HG03159 (cell line): ENCODE data around the gene OLIG2.

Source experiments
- ATAC-seq: cut with Tn5 transposase; IDR thresholded peaks from one replicate; pipeline ENCODE4 v1.9.1; 2021; ENCODE audit warnings: mild to moderate bottlenecking, moderate library complexity; ENCODE audit not compliant: unreplicated experiment

OLIG2 gene

GRCh38 chr21:33063907-33064622 is 38.3 kb downstream of the OLIG2 start:
- no peak for ATAC-seq

DNA sequence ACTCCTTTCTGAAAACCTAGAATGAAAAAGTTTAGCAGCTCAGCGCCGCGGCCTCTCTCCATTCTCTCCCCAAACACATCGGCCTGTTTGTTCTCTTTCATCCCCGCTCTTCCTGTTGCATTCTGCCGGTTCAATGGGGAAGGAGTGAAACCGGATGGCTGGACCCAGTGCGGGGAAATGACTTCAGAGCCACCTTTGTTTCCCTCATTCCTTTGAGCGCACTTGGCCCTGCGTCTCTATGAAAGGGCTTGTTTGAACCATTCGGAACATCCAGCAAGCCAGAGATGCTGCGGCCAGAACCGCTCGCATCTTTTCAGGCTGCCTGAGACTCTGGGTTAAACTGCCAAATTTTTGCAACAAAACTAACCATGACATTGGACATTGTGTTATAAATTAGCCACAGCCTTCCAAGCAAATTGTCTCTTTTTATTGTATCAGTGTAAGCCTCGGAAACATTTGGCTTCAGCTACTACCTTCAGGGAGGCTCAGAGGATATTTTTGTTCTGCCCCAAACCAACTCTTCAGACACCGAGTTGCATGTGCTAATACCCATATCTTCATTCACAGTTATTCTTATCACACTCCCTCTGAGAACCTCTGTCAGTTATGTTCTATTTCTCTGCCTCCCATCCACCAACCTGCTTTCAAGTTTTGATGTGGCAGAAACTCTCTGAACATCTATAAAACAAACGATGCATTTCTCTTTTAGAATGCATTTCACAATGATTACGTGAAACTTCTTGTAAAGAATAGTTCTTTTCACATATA is 39.1 kb downstream of the OLIG2 start:
- no peak for ATAC-seq

- ATAC-seq: no peak
Observed at GRCh38 chr21:33067043-33067442, 41.3 kb downstream of the OLIG2 start.

DNA sequence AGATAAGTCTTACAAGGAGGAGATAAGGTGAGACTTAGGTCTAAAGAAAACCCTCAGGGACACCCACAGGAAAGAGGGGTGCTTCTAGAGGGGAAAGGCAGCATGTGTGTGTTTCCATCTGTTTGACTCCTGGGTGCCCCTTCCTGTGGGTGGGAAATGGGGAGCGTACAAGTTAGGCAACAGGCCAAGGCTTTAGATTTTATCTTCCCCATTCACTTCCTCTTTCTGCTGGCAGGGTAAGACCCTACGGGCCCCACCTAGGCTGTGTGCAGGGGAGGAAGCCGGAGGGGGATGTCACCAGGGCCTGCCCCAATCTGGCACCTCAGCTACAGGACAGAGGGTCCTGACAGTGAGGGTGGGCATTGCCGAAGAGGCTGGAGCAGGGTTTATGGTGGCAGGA is 41.7 kb downstream of the OLIG2 start:
- ATAC-seq: no peak

DNA sequence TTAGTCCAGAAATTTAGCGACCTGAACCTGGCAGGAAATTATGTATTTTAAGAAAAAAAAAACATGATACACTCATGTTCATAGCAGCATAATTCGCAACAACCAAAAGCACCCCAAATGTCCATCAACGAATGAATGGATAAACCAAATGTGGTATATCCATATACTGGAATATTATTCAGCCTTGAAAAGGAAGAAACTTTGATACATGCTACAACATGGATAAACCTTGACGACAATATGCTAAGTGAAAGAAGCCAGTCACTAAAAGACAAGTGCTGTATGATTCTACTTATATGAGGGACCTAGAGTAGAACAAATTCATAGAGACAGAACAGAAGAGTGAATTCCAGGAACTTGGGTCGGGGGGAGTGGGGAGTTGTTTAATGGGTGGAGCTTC is 43.5 kb downstream of the OLIG2 start:
- no peak for ATAC-seq

- ATAC-seq: no peak
Observed at GRCh38 chr21:33069645-33069993, 43.9 kb downstream of the OLIG2 start.

GRCh38 chr21:33069994-33070743 is 44.4 kb downstream of the OLIG2 start, which contains the start of gene OLIG1:
Gene OLIG1, plus strand, starts transcription at chr21:33070141. Its CDS starts 106 bp downstream, at chr21:33070247.
- ATAC-seq: peak; percentile 50

DNA sequence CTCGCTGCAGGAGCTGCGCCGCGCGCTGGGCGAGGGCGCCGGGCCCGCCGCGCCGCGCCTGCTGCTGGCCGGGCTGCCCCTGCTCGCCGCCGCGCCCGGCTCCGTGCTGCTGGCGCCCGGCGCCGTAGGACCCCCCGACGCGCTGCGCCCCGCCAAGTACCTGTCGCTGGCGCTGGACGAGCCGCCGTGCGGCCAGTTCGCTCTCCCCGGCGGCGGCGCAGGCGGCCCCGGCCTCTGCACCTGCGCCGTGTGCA is 44.9 kb downstream of the OLIG2 start:
- ATAC-seq: no peak

DNA sequence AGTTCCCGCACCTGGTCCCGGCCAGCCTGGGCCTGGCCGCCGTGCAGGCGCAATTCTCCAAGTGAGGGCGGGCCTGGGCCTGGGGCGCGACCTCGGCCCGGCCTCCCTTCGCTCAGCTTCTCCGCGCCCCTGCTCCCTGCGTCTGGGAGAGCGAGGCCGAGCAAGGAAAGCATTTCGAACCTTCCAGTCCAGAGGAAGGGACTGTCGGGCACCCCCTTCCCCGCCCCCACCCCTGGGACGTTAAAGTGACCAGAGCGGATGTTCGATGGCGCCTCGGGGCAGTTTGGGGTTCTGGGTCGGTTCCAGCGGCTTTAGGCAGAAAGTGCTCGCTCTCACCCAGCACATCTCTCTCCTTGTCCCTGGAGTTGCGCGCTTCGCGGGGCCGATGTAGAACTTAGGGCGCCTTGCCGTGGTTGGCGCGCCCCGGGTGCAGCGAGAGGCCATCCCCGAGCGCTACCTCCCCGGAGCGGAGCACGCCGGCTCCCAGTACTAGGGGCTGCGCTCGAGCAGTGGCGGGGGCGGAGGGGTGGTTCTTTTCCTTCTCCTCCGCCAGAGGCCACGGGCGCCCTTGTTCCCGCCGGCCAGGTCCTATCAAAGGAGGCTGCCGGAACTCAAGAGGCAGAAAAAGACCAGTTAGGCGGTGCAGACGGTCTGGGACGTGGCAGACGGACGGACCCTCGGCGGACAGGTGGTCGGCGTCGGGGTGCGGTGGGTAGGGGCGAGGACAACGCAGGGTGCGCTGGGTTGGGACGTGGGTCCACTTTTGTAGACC is 45.4 kb downstream of the OLIG2 start:
- peak; percentile 13 for ATAC-seq

DNA sequence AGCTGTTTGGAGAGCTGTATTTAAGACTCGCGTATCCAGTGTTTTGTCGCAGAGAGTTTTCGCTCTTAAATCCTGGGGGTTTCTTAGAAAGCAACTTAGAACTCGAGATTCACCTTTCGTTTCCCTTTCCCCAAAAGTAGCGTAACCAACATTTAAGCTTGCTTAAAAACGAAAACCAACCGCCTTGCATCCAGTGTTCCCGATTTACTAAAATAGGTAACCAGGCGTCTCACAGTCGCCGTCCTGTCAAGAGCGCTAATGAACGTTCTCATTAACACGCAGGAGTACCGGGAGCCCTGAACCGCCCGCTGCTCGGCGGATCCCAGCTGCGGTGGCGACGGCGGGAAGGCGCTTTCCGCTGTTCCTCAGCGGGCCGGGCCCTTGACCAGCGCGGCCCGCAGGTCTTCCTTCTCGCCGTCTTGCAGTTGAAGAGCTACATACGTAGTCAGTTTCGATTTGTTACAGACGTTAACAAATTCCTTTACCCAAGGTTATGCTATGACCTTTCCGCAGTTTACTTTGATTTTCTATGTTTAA is 46.1 kb downstream of the OLIG2 start:
- no peak for ATAC-seq

DNA sequence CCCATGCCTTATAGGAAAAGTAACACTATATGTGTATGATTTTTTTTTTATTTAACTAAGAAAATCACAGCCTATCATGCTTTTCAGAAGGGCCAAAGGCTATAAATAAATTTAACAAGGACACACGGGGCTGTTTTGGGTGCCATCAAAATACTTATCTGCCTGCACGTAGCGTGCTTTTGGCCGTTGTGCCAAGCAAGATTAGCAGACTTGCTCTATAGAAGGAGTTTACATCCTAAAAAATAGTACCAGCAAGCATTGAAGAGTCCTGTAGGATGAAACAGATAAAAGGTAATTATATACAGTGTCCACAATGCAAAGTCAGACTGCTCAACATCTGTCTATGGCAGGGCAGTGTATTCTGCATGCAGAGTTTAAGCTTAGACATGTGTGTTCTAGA is 47.9 kb downstream of the OLIG2 start:
- ATAC-seq: no peak

- no peak for ATAC-seq
Observed at GRCh38 chr21:33075128-33075527, 49.4 kb downstream of the OLIG2 start.

DNA sequence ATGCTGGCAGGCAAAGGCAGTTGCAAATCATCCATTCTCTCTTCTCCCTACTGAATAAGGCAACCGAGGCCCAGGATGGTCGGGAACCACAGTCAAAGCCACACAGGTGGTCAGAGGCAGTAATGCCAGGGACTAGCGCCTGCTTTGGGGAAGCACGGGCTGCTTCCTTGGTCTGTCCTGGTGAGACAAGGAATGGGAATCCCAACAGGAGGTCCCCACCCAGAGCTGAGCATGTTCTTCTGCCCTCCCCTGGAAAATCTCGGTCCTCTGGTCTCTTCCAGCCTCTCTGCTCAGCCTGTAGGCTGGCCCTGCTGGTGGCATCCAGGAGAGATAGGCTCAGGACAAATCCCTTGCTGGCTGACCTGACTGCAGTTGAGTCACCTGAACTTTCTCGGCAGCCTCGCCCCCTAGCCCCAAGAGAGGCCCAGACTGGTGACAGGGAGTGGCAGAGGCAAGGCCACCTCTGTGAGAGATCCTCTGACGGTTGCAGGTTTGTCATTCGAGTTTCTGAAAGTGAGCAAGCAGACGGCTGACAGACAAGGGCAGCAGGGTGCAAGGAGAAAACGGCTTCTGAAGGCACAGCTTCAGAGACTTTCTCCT is 50.0 kb downstream of the OLIG2 start:
- ATAC-seq: no peak

DNA sequence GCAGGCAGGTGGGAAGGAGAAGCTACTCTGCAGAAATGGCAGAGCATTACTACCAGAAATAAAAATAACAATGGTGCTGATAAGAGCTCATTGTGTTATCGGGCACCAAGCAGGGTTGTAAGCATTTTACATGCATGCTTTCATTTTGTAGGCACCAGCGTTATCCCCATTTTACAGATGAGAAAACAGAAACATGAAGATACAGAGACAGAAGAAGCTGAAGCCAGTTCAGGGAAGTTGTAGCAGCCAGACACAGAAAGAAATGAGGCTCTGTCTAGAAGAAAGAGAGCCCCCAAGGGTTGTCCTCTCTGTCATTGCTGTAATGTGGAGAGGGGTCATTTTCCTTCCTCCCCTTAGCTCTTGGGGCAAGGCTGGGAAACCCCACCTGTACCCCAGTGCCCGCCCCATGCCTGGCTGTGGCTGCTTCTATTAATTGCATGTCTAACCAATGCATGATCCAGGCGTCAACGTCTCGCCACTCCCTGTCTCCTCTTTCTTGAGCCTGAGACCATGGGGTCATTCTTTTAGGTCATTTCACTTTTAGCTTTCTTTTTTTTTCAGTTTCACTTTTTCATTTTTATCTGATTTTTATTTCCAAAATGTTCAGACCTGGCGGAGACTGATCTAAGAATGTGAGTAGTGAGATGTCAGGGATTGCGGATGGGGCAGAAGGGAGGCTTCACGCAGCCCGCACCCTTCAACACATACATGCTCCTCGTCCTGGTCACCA is 51.0 kb downstream of the OLIG2 start:
- ATAC-seq: no peak
